ENCODE data around the gene RPP40. TPM values are rescaled to one million over a fixed set of nuclear protein-coding genes. Genes with fewer than 3 reads are reported as not detected.
A peak's percentile ranks its signal among the peaks of the same experiment; 100 is the strongest.

Gene RPP40
- total and polyA plus RNA-seq, 9 of the 15 experiments (the other 6 are each of a cell fraction or from before 2014, with no cell fraction given), result 22.6 to 114 (median 39.0) TPM

- TF ChIP-seq GABPA (tag; conservative IDR thresholded peaks at IDR 0.05; ENCODE audit: low read depth) (no peak), EP300 (IDR thresholded peaks at IDR 0.05; ENCODE audit: low read length) (no peak), ILF3 (IDR thresholded peaks at IDR 0.05; ENCODE audit: borderline replicate concordance) (no peak)
Measured at GRCh38 chr6:5053038-5053437, 49.2 kb upstream of the RPP40 start (continued).

GRCh38 chr6:5051394-5051793 is 47.6 kb upstream of the RPP40 start:
- WGBS (ENCODE audit: insufficient coverage, low coverage, missing lambda C conversion rate), result 0% methylated on average over 1 of the region's 1 CpG
- intact Hi-C loops (cut with micrococcal nuclease), result loop anchor here (10.0 kb wide), 1 partner anchor 413 kb away; no protein-coding TSS in a partner anchor

More at GRCh38 chr6:5051394-5051793, 47.6 kb upstream of the RPP40 start:
- no TSS peak for BruUV-seq (replicated peaks)
- Histone ChIP-seq H3K36me3 (ENCODE audit: control insufficient read depth, insufficient read depth, low read length) (no peaks in the 10 kb centered on the region), H3K27me3 (ENCODE audit: control insufficient read depth in 2 of 2, insufficient read depth in 2 of 2, low read length in 2 of 2) (peaks cover 0 to 11% of the 10 kb centered on the region in 2 experiments; a peak in 2 of 5 replicates), H2AFZ (ENCODE audit: low read depth, low read length) (no peak overlapping the region), H3K27ac (ENCODE audit: extremely low read depth, low read depth, low read length) (no peak overlapping the region), H3K4me1 (replicated peaks in 1 of 2; ENCODE audit: control insufficient read depth in 2 of 2, insufficient read depth in 2 of 2, low read length in 2 of 2) (no peaks in the 10 kb centered on the region), H3K9me3 (replicated peaks; ENCODE audit: control insufficient read depth, insufficient read depth, low read depth, low read length) (no peaks in the 10 kb centered on the region), H4K20me1 (replicated peaks; ENCODE audit: control insufficient read depth, insufficient read depth, low read length) (no peaks in the 10 kb centered on the region), H3K9me1 (ENCODE audit: control insufficient read depth, insufficient read depth, low read length) (no peaks in the 10 kb centered on the region), H3K4me3 (no peak overlapping the region), H3K79me2 (ENCODE audit: control insufficient read depth, insufficient read depth, low read length) (no peaks in the 10 kb centered on the region), H3K9ac (ENCODE audit: insufficient read depth in 1 of 2, low read depth in 2 of 2, low read length in 2 of 2) (no peak overlapping the region), H3K4me2 (ENCODE audit: insufficient read depth, low read length) (no peak overlapping the region)
- in situ Hi-C loops (cut with MboI), result no loop called here
- FAIRE-seq, result no peak
- no peak for TF ChIP-seq MIER1 (IDR thresholded peaks at IDR 0.05; ENCODE audit: low read depth)
- peak; percentile 91 for TF ChIP-seq ZFP1 (CRISPR knock-in tag; IDR thresholded peaks at IDR 0.05)
- TF ChIP-seq CBX8 (IDR thresholded peaks at IDR 0.05; ENCODE audit: borderline replicate concordance, extremely low read depth, low read depth, low read length, poor library complexity, severe bottlenecking), result no peak
- peak; percentile 32 for TF ChIP-seq ZNF280A (IDR thresholded peaks at IDR 0.05; ENCODE audit: low read depth, partially characterized antibody)
- no peak for TF ChIP-seq GTF2A2 (tag; IDR thresholded peaks at IDR 0.05)
- TF ChIP-seq TRIM28 (IDR thresholded peaks at IDR 0.05), result peak; percentile 44; the same call in 1 of the 2 replicates
- TF ChIP-seq SFPQ (IDR thresholded peaks at IDR 0.05; ENCODE audit: low read depth, low read length), result no peak
- no peak for TF ChIP-seq GTF2E2 (tag; IDR thresholded peaks at IDR 0.05)
- ChIA-PET POLR2A (interaction anchor here (0.7 kb wide), 1 partner anchor 1081 kb away, joined by 3 read pairs; no protein-coding TSS in a partner anchor), CTCF (ENCODE audit: low intra/inter-chr PET ratio) (no interaction called here)
- no peak for DNase-seq (ENCODE audit: extremely low read depth in 1 of 4, low spot score in 3 of 4)
- ATAC-seq, result no peak

Data from K562 (cell line).